ENCODE results near the gene IL1RAP. TPM values are rescaled to one million over a fixed set of nuclear protein-coding genes. Genes with fewer than 3 reads are reported as not detected.

The IL1RAP gene
- total RNA-seq, 2 donors from 2014 or later = 13.6 to 24.4 TPM

GRCh38 chr3:190526787-190527762 is 13.2 kb downstream of the IL1RAP start:
- peaks cover 11 to 27% of the 10 kb centered on the region in 2 donors for H3K36me3 Mint-ChIP-seq
- no peak overlapping the region for H3K27ac Mint-ChIP-seq
- no peak for DNase-seq (ENCODE audit: low spot score in 2 of 2)
- ATAC-seq = no peak
- H3K9me3 Mint-ChIP-seq = no peaks in the 10 kb centered on the region

DNA sequence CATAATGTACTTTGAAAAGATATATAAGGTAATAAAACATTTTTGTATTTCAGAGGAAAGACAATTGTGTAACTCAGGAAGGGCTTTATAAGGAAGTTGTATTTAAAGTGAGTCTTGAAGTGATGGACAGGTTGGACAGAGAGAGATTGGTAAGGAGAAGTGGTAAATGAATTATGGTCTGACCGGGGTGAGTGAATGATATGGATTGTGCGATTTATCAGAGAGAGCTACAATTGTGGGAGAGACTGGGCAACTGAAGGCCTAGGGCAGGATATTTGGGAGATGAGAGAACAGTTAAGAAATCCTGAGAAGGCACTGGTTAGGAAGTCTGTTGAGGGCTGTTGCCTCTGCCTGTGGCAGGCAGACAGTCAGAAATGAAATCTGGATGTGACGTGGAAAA is 14.8 kb downstream of the IL1RAP start:
- H3K27ac Mint-ChIP-seq = no peak overlapping the region
- DNase-seq (ENCODE audit: low spot score in 2 of 2) (no peak), ATAC-seq (no peak)
- no peaks in the 10 kb centered on the region for H3K9me3 Mint-ChIP-seq
- H3K36me3 Mint-ChIP-seq = peaks cover 11 to 17% of the 10 kb centered on the region in 2 donors

- Mint-ChIP-seq H3K27ac (peak overlapping the region in 1 of 2 donors; percentile 25), H3K36me3 (peaks cover 11 to 17% of the 10 kb centered on the region in 2 donors), H3K9me3 (no peaks in the 10 kb centered on the region)
- ATAC-seq = no peak
- DNase-seq (ENCODE audit: low spot score in 2 of 2) = no peak
Observed at GRCh38 chr3:190531406-190531805, 17.5 kb downstream of the IL1RAP start.

GRCh38 chr3:190532731-190533203 is 18.9 kb downstream of the IL1RAP start:
- ATAC-seq = no peak
- DNase-seq (ENCODE audit: low spot score in 2 of 2) = no peak
- Mint-ChIP-seq H3K27ac (no peak overlapping the region), H3K9me3 (no peaks in the 10 kb centered on the region), H3K36me3 (peaks cover 11 to 19% of the 10 kb centered on the region in 2 donors)

DNA sequence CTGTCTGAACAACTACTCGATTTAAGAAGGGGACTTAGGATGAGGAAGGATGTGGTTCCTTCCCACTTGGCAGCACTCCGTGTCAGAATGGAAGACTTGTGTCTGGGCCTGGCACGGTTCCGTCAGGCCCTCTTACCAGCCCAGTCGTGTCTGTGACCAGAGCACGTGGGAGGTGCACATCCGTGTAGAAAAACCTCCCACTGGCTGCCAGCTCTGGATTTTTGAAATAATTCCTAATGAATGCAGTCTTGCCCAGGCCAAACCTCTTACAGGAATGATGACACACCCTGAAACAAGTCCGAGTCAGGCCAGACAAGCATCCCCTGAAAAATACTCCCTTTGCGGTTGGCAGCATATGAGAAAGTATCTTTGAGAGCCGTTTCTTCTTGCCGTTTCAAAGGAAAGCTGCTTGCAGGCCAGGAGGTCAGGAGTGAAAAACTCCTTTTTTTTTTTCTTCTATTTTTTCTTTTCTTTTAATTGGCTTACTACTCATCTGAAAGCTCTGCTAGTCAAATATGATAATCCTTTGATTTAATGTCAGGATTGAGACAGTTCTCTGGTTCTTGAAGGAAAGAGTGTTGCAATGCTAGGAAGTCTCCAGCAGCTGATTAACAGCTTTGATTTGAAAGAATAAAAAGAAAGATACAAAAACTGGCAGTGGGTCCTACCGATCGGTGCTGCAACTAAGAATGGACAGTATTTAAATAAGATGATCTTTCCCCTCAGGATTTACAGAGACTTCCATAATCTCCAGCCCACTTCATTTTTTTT is 19.8 kb downstream of the IL1RAP start:
- Mint-ChIP-seq H3K27ac (no peak overlapping the region), H3K36me3 (peaks cover 4 to 24% of the 10 kb centered on the region in 2 donors), H3K9me3 (no peaks in the 10 kb centered on the region)
- ATAC-seq (no peak), DNase-seq (ENCODE audit: low spot score in 2 of 2) (no peak)

DNA sequence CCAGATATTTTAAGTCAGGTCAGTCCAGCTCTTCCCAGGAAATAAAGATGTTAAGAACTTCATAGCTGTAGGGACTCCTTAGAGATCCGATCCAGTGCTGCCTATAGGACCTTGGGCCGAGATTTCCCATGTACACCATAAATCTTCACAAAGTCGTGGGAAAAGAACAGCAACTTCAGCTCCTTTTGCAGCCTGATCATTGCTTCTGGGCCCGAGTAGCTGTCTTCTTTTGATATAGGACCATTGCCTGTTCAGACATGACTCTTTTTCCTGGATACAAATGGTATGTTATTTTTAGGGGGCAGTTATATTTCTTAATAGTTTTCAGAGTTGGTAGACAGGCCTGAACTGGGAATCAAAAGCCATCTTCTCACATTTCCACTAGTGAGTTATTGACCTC is 20.5 kb downstream of the IL1RAP start:
- Mint-ChIP-seq H3K27ac (no peak overlapping the region), H3K9me3 (no peaks in the 10 kb centered on the region), H3K36me3 (peaks cover 0 to 25% of the 10 kb centered on the region in 2 donors)
- ATAC-seq (no peak), DNase-seq (ENCODE audit: low spot score in 2 of 2) (no peak)

DNA sequence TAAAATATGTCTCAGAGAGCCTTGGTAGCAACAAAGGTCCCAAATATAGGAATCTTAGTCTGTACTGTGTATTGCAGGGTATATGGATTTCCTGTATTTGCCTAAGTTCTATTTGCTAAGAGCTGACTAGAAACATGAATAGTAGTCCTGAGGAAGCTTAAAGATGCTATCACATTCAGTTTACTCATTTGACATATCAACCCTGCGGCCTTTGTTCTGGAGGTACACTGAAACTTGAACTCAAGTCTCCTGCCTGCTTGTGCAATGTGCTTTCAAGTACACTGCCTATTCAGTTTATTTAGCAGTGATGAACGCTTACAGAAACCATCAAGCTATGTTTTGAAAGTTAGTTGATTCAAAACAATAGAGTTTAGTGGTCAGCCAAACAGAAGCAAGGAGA is 21.1 kb downstream of the IL1RAP start:
- Mint-ChIP-seq H3K36me3 (peaks cover 0 to 27% of the 10 kb centered on the region in 2 donors), H3K27ac (no peak overlapping the region), H3K9me3 (peaks cover 0 to 1% of the 10 kb centered on the region in 2 donors)
- ATAC-seq = peak; percentile 50 to 74
- DNase-seq (ENCODE audit: low spot score in 2 of 2) = no peak

DNA sequence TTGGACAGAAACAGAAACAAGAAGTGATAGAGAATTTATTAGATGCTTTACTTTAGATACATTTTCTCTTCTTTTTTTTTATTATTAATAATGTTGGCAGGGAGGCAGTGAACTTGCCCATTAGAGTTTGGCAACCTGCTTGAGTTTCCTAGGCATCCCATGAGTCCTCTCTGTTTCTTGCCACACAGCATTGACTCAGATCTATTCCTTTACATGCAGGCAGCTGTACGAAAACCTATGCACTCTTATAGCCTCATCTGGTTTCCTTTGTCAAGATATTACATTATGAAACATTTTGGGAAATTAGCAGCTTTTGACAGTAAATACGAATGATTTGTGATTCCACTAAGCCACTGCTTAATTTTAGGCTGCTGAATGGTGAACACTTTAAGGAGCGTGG is 23.3 kb downstream of the IL1RAP start:
- H3K9me3 Mint-ChIP-seq = peaks cover 0 to 3% of the 10 kb centered on the region in 2 donors
- no peak overlapping the region for H3K27ac Mint-ChIP-seq
- no peak for ATAC-seq
- DNase-seq (ENCODE audit: low spot score in 2 of 2) = no peak
- peaks cover 0 to 20% of the 10 kb centered on the region in 2 donors for H3K36me3 Mint-ChIP-seq

DNA sequence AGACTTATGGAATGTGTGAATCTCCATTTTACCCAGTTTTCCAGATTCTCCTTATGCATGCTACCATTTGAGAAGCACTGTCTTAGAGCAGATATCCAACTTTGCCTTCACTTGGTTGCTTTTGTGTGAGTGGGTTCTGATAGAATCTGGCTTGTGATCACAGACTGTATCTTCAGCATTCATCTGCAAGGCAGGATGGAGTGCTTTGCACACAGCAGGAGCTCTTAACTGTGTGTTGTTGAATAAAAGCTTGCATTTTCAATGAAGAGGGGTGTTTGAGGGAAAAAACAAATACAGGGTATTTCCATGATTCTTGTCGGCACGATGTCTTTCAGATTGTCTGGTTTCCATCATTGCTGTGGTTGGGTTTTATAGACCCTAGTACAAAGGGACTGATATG is 24.4 kb downstream of the IL1RAP start:
- Mint-ChIP-seq H3K36me3 (peaks cover 0 to 20% of the 10 kb centered on the region in 2 donors), H3K9me3 (peaks cover 0 to 3% of the 10 kb centered on the region in 2 donors), H3K27ac (no peak overlapping the region)
- DNase-seq (ENCODE audit: low spot score in 2 of 2) (no peak), ATAC-seq (no peak)

DNA sequence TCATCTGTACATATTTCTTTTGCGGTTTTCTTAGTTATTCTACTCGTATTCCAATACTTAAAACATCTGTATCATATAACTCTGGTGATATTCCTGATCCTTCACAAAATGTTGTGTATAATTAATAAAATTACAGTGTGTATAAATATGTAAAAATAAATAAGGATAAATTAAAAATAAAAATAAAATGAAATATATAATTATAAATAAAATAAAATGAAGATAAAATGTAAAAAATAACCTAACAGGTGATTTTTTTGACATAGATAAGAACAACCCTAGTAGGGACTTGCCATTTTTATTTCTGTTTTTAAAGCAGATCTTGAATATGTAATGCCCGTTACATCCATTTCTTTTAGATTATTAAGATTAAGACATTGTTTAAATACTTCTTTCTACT is 25.6 kb downstream of the IL1RAP start:
- Mint-ChIP-seq H3K27ac (no peak overlapping the region), H3K9me3 (peaks cover 0 to 3% of the 10 kb centered on the region in 2 donors), H3K36me3 (peaks cover 0 to 20% of the 10 kb centered on the region in 2 donors)
- ATAC-seq = no peak
- DNase-seq (ENCODE audit: low spot score in 2 of 2) = no peak

GRCh38 chr3:190541008-190541407 is 27.1 kb downstream of the IL1RAP start:
- Mint-ChIP-seq H3K9me3 (peaks cover 0 to 3% of the 10 kb centered on the region in 2 donors), H3K36me3 (peaks cover 0 to 20% of the 10 kb centered on the region in 2 donors)
- no peak for DNase-seq (ENCODE audit: low spot score in 2 of 2)

DNA sequence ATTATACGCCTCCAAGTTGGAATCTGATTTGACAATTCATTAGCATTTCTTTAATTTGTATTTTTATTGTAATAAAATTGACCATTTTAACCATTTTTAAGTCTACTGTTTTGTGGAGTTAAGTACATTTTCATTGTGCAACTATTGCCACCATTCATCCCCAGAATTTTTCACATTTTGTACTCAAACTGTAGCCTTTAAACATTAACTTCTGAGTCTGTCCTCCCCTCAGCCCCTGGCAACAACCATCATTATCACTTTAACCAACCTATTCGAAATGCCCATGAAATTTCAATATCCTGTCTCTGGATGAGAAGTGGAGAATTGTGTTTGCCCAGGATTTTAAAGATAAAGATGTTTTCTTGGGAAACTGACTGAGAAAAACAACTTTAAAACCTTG is 27.7 kb downstream of the IL1RAP start:
- Mint-ChIP-seq H3K27ac (no peak overlapping the region), H3K9me3 (peaks cover 0 to 3% of the 10 kb centered on the region in 2 donors), H3K36me3 (peaks cover 0 to 20% of the 10 kb centered on the region in 2 donors)
- ATAC-seq (no peak), DNase-seq (ENCODE audit: low spot score in 2 of 2) (no peak)

More at GRCh38 chr3:190541008-190541407, 27.1 kb downstream of the IL1RAP start:
- no peak overlapping the region for H3K27ac Mint-ChIP-seq
- no peak for ATAC-seq

GRCh38 chr3:190542846-190543245 is 29.0 kb downstream of the IL1RAP start:
- no peak overlapping the region for H3K27ac Mint-ChIP-seq
- peaks cover 0 to 17% of the 10 kb centered on the region in 2 donors for H3K36me3 Mint-ChIP-seq
- ATAC-seq = no peak
- no peak for DNase-seq (ENCODE audit: low spot score in 2 of 2)
- peaks cover 0 to 3% of the 10 kb centered on the region in 2 donors for H3K9me3 Mint-ChIP-seq

DNA sequence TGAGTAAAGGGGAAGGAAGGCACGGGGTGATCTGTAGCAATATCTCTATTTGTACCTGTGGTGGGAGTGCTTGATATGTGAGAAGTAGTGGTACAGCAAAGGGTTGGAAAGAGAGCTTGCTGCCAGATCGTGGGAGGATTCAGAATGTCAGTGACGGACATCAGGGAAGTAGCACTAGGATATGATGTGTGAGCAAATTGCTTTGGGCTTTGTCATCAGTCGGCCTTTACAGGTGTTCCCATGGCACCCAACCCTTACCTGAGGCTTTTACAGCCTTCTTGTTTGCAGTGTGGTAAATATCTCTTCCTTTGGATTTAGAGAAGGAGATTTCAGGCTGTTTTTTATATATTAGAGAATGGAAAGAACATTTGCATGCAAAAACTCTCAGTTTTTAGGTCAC is 29.8 kb downstream of the IL1RAP start:
- H3K36me3 Mint-ChIP-seq = peaks cover 6 to 15% of the 10 kb centered on the region in 2 donors
- DNase-seq (ENCODE audit: low spot score in 2 of 2) (no peak), ATAC-seq (no peak)
- H3K9me3 Mint-ChIP-seq = peaks cover 0 to 3% of the 10 kb centered on the region in 2 donors
- H3K27ac Mint-ChIP-seq = no peak overlapping the region

DNA sequence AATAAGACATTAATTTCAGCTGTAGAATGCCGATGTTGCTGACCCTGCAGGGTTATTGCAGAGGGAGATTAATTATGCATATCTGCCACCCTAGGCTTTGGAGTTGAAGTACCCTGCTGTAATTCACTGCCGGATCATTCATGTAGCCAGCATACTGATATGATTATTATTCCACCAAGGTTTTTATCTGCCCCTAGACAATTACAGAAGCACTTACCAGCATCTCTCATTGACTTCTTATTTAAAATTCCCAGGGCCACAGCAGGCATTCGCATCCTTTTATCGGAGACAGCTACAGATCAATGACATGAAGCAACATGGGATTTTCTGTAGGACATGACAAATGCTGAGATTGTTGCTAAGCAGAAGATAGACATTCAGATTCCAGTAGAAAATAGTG is 31.3 kb downstream of the IL1RAP start:
- Mint-ChIP-seq H3K9me3 (peaks cover 0 to 6% of the 10 kb centered on the region in 2 donors), H3K27ac (no peak overlapping the region), H3K36me3 (peaks cover 7 to 16% of the 10 kb centered on the region in 2 donors)
- DNase-seq (ENCODE audit: low spot score in 2 of 2) (no peak), ATAC-seq (no peak)

- Mint-ChIP-seq H3K36me3 (peaks cover 16% of the 10 kb centered on the region in 2 donors), H3K9me3 (peaks cover 0 to 6% of the 10 kb centered on the region in 2 donors), H3K27ac (no peak overlapping the region)
- ATAC-seq (no peak), DNase-seq (ENCODE audit: low spot score in 2 of 2) (no peak)
Observed at GRCh38 chr3:190546881-190547510, 33.1 kb downstream of the IL1RAP start.
